GM19452 (cell line): ENCODE results near the gene OCSTAMP.

Experiments
- ATAC-seq: cut with Tn5 transposase; IDR thresholded peaks from one replicate; pipeline ENCODE4 v1.9.1; 2021; ENCODE audit not compliant: unreplicated experiment

OCSTAMP gene

GRCh38 chr20:46573788-46574584 is 23.5 kb upstream of the OCSTAMP start:
- ATAC-seq = no peak

- ATAC-seq = no peak
Measured at GRCh38 chr20:46573234-46573633, 22.8 kb upstream of the OCSTAMP start.

GRCh38 chr20:46572790-46573189 is 22.3 kb upstream of the OCSTAMP start:
- no peak for ATAC-seq

GRCh38 chr20:46572153-46572552 is 21.7 kb upstream of the OCSTAMP start:
- no peak for ATAC-seq

- no peak for ATAC-seq
Measured at GRCh38 chr20:46571418-46571817, 21.0 kb upstream of the OCSTAMP start.

GRCh38 chr20:46570956-46571355 is 20.5 kb upstream of the OCSTAMP start:
- no peak for ATAC-seq

- ATAC-seq = no peak
Measured at GRCh38 chr20:46569961-46570360, 19.5 kb upstream of the OCSTAMP start.

GRCh38 chr20:46568570-46569129 is 18.2 kb upstream of the OCSTAMP start:
- ATAC-seq = no peak

- ATAC-seq = no peak
Measured at GRCh38 chr20:46566125-46566524, 15.7 kb upstream of the OCSTAMP start.

GRCh38 chr20:46564241-46564957 is 13.9 kb upstream of the OCSTAMP start:
- no peak for ATAC-seq

- no peak for ATAC-seq
Measured at GRCh38 chr20:46563860-46564221, 13.4 kb upstream of the OCSTAMP start.

GRCh38 chr20:46563170-46563859 is 12.9 kb upstream of the OCSTAMP start:
- ATAC-seq = no peak

- ATAC-seq = no peak
Measured at GRCh38 chr20:46562373-46563169, 12.1 kb upstream of the OCSTAMP start.

GRCh38 chr20:46562009-46562372 is 11.5 kb upstream of the OCSTAMP start:
- ATAC-seq = no peak

- no peak for ATAC-seq
Measured at GRCh38 chr20:46559685-46560440, 9.4 kb upstream of the OCSTAMP start.

GRCh38 chr20:46559001-46559400 is 8.5 kb upstream of the OCSTAMP start:
- ATAC-seq = no peak

- ATAC-seq = no peak
Measured at GRCh38 chr20:46558511-46558959, 8.1 kb upstream of the OCSTAMP start.

GRCh38 chr20:46557231-46557956 is 6.9 kb upstream of the OCSTAMP start:
- no peak for ATAC-seq

- ATAC-seq = no peak
Measured at GRCh38 chr20:46555370-46555956, 5.0 kb upstream of the OCSTAMP start.
